ENCODE data around the gene CD8B. TPM values are rescaled to one million over a fixed set of nuclear protein-coding genes. Genes with fewer than 3 reads are reported as not detected.

The CD8B gene
- polyA plus RNA-seq, 1 experiment, result not detected

GRCh38 chr2:86818114-86818801 lies 43.4 kb downstream of the CD8B start:
- TF ChIP-seq CTCF (IDR thresholded peaks at IDR 0.05; ENCODE audit: low read depth, low read length), result no peak
- H3K27me3 ChIP-seq (ENCODE audit: control insufficient read depth, insufficient read depth, low read length), result no peaks in the 10 kb centered on the region
- no peak for DNase-seq (ENCODE audit: low read depth, low spot score)
- POLR2A ChIA-PET, result no interaction called here
- no peaks in the 10 kb centered on the region for H3K9me3 ChIP-seq (ENCODE audit: control insufficient read depth, insufficient read depth, low read length)
- CTCF ChIA-PET, result no interaction called here
- no peak overlapping the region for H3K27ac ChIP-seq (ENCODE audit: low read depth, low read length)
- H3K4me3 ChIP-seq (ENCODE audit: low read depth, low read length), result no peak overlapping the region

DNA sequence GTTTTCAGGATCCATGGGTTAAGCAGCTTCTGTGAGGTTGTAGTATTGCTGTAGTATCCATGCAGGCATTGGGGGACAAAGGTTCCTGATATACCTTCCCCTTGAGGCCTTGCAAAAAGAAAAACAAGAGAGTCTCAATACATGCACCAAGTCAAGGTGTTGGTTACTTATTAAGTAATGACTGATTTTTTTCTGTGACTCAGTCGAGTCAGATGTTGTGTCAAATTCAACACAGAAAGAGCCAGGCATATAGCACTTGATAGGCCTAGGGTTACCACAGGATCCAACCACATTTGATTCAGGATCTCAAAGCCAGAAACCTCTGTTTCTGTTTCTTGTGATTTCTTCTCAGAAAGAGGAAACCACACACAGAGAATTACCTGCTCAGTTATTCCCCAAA lies 46.1 kb downstream of the CD8B start:
- Histone ChIP-seq H3K9me3 (ENCODE audit: control insufficient read depth, insufficient read depth, low read length) (no peaks in the 10 kb centered on the region), H3K4me3 (ENCODE audit: low read depth, low read length) (no peak overlapping the region), H3K27ac (ENCODE audit: low read depth, low read length) (no peak overlapping the region), H3K27me3 (ENCODE audit: control insufficient read depth, insufficient read depth, low read length) (peaks cover 3% of the 10 kb centered on the region)
- POLR2A ChIA-PET, result no interaction called here
- TF ChIP-seq CTCF (IDR thresholded peaks at IDR 0.05; ENCODE audit: low read depth, low read length), result no peak
- CTCF ChIA-PET, result no interaction called here
- no peak for DNase-seq (ENCODE audit: low read depth, low spot score)

GRCh38 chr2:86809481-86810121 lies 52.1 kb downstream of the CD8B start:
- ChIA-PET POLR2A (no interaction called here), CTCF (interaction anchor here (0.5 to 1.6 kb wide), 3 partner anchors 12 to 44 kb away, joined by 4 to 5 read pairs (median 4); no protein-coding TSS in a partner anchor)
- no peak for DNase-seq (ENCODE audit: low read depth, low spot score)
- peaks cover 45% of the 10 kb centered on the region for H3K27me3 ChIP-seq (ENCODE audit: control insufficient read depth, insufficient read depth, low read length)
- no peak overlapping the region for H3K27ac ChIP-seq (ENCODE audit: low read depth, low read length)
- TF ChIP-seq CTCF (IDR thresholded peaks at IDR 0.05; ENCODE audit: low read depth, low read length), result no peak
- H3K4me3 ChIP-seq (ENCODE audit: low read depth, low read length), result no peak overlapping the region
- H3K9me3 ChIP-seq (ENCODE audit: control insufficient read depth, insufficient read depth, low read length), result no peaks in the 10 kb centered on the region; the same call in 1 of the 2 replicates

GRCh38 chr2:86808315-86809161 lies 53.1 kb downstream of the CD8B start:
- Histone ChIP-seq H3K27me3 (ENCODE audit: control insufficient read depth, insufficient read depth, low read length) (peaks cover 45% of the 10 kb centered on the region), H3K9me3 (ENCODE audit: control insufficient read depth, insufficient read depth, low read length) (no peaks in the 10 kb centered on the region; the same call in 1 of the 2 replicates), H3K27ac (ENCODE audit: low read depth, low read length) (no peak overlapping the region), H3K4me3 (ENCODE audit: low read depth, low read length) (peak overlapping the region; percentile 45)
- peak; percentile 24 for DNase-seq (ENCODE audit: low read depth, low spot score)
- ChIA-PET POLR2A (no interaction called here), CTCF (interaction anchor here (0.5 to 1.6 kb wide), 9 partner anchors 11 to 1811 kb away, joined by 3 to 10 read pairs (median 5); partner anchors contain the start of gene CD8A)
- peak; percentile 80 for TF ChIP-seq CTCF (IDR thresholded peaks at IDR 0.05; ENCODE audit: low read depth, low read length)
